Measurements from ENCODE around the gene GALNTL6. TPM values are rescaled to one million over a fixed set of nuclear protein-coding genes. Genes with fewer than 3 reads are reported as not detected.
A peak's percentile ranks its signal among the peaks of the same experiment; 100 is the strongest.
"Not testable (repeated sequence)": the region's sequence is repeated elsewhere in the genome, so short reads cannot be mapped to it uniquely, and the experiment has no call there.

GALNTL6 gene
- total RNA-seq, 1 donor from 2014 or later = not detected

DNA sequence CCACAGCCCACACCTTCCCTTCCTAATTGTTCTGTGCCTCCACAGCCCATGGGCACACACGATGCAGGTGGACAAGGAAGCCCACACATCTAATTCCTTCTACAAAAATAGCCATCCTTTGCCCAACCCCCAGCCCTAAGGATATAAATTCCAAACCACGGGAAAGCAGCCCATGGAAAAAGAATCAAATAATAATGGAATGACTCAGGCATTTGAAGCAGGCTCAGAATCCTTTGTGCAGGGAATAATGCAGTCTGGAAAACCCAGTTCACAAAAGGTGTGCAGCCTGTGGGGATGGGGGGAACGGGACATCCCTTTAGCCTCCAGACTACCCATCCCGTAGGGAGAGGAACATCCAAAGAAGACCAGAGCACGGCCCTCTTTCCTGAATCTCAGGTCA lies 1013.1 kb downstream of the GALNTL6 start:
- DNase-seq = no peak

DNA sequence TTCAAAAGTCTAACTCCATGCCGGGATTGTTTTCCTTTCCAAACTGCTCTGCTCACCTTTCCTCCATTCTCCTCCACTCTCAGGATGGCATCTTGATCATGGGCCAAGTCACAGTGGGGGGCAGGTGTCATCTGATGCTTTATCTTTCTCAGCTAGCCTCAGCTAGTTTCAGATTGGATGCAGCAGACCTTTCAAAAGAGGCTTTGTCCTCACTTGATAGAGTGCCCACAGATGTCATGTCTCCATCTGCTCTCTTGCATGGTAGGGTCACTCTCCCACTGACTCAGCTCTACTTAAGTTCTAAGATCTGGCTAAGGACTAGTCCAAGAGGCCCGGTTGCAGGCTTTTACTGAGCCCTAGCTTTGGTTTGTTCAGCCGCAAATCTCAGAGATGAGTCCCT lies 1013.7 kb downstream of the GALNTL6 start:
- DNase-seq = no peak

DNA sequence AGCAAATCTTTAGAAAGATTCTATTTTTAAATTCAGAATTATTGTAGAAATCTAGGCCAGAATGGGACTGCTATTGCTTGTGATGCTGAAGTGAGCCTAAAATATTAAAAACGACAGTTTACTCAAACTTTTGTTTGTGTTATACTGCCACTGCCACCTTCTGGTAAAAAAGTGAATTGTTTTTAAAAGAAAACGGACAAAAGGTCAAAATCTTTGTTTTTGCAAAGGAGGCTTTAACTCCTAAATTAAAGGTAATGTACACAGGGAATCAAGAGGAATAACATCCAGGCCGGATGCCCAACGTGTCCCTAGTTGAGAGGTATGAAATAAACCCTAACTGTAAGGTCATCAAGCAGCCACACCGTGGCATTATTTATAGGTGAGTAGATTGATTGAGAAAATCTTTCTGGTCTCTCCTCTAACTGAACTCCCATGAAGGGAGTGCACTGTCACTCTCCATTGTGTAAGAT lies 1017.1 kb downstream of the GALNTL6 start:
- peak; percentile 20 for DNase-seq

DNA sequence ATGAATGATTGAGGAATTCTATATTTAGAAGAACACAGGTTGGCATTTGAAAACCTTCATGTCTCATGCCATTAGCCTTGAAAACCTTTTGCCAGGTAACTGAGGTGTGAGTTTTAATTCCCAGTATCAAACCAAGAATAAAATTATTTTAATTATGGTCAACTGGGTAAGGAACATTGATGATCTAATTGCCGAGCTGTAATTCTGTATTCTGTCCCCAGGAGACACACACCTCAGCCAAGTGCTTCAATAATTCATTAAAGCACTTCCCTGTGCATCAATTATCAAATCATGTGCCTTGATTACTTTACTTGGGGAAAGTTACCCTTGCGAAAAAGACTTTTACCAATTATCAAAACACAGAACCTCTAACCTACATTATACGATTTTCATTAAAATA lies 1023.5 kb downstream of the GALNTL6 start:
- DNase-seq = no peak

DNA sequence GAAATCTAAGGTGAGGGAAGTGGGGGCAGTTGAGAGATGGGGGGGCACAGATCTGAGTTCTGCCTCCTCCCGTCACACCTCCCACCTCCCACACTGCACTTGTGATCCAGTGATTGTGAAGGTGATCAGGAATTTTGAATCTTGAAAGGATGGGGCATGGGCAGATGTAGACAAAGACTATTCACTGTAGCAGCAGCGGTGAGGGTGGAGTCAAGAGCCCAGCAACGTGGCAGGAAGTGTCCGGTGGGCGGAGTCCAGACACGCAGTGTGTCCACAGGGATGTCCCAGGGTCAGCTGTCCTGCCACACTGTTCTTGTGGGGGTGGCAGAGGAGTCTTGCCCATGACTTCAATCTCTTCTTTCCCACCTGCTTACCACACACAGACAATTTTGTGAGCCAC lies 1024.9 kb downstream of the GALNTL6 start:
- DNase-seq = no peak

DNA sequence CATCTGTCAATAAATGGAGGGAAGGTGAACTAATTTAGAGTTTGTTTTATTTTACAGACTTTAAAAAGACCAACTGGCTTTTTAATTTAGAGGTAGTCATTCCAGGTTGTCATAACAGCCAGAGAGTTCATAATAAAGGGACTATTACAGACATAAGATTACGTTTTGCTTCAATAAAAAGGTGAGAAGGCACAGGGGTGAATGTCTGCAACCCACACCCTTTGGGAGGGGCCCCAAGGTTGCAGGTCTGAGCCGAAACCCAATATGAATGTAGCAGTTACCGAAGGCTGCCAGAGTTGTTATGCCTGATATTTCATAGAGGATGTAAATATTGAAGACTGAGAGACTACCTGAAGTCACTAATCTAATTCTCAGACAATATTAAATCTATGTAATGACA lies 1025.7 kb downstream of the GALNTL6 start:
- DNase-seq = no peak

DNA sequence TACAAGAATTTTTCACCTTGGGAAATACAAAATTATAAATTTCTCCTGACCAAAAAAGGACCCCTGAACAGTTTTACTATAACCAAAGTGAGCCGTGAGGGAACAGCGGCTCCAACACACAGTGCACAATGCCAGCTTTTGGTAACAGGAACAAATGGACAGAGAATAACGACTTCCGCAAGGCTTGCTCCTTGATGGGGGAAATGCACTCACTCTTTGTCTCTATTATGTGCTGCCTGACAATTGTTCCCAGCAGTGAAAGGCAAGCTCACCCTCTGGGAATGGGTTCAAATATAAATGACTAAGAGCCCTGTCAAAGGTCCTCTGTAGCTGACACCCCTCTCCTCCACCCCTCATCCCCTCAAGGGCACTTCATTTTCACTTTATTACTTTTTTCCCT lies 1029.6 kb downstream of the GALNTL6 start:
- no peak for DNase-seq

DNA sequence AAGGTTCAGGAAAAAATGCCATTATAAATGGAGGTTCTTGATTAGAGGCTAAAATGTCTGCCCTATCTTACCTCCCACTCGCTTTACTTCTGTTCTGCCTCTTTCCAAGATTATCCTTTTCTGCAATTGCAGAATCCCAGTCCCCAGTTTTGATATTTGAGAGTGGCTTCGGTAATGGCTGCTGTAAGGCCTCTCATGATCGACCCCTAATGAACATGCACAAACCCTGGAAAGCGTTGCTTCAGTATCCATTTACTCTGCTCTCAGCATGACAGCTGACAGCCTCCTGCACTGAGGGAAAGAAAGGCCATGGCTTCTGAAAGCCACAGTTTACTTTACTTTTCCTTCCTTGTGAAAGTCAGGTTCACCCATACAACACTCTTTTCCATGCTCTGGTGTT lies 1030.0 kb downstream of the GALNTL6 start:
- DNase-seq = no peak

DNA sequence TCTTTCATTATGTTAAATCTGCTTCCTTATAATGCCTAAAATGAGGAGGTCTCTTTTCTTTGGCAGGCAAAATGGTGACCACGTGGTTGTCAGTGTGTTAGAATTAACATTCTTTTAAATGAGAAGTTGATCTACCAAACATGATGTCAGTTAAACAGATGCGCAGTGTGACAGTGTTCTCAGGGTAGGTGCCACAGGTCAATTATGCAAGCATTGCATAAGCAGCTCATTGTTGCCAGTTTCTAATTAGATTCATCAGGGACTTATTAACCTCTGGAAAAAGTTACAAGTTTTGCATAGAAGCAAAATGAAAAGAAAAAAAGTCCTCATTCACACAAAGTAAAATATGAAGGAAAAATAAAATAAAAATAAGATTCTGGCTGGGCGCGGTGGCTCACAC lies 1031.4 kb downstream of the GALNTL6 start:
- no peak for DNase-seq

DNA sequence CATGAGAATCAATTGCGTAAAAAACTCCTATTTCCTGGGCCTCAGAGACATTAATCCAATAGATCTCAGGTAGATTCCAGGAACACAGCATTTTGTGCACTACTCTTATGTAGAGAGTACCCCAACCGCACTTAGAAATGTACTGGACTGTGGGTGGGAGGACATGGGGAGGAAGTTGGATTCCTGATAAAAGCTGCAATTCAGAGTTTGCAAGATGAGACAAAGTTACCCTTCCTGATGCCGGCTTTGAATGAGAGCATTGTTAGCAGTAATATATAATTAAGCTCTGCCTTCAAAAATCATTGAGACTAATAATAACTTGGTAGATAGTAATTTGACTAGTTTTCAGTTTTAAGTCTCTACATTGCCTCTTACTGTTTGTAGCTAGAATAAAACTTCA lies 1032.1 kb downstream of the GALNTL6 start:
- no peak for DNase-seq

DNA sequence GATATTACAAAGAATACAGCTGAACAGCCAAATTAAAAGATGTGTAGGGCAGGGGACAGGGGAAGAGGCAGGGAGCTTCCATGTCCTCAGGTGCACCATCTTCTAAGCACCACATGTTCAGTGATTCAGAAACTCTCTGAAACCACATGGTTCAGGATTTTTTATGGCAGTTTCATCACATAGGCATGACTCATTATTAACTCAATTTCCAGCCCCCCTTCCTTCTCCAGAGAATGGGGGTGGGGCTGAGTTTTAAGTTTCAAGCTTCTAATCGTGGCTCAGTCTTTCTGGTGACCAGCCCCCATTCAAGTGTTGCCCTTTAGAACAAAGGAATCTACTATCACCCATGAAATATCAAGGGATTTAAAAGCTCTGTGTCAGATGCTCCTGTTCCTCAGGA lies 1037.6 kb downstream of the GALNTL6 start:
- DNase-seq = no peak

DNA sequence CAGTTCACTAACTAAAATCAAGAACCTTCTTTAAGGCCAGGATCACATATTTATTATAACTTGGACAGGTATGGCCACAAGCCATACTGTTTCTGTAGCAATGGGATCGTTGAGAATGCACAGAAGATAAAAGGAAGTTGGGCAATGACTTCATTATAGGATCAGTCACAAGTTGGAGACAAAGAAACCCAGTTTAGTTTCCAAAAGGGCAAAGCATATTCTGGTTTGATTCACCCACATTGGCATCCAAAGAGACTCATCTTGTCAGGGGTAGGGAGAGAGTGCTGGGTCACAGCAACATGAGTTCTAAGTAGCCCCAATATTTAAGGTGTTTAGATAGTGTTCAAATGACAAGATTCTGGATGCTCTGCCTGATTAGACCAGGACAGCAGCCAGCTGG lies 1038.3 kb downstream of the GALNTL6 start:
- no peak for DNase-seq

DNA sequence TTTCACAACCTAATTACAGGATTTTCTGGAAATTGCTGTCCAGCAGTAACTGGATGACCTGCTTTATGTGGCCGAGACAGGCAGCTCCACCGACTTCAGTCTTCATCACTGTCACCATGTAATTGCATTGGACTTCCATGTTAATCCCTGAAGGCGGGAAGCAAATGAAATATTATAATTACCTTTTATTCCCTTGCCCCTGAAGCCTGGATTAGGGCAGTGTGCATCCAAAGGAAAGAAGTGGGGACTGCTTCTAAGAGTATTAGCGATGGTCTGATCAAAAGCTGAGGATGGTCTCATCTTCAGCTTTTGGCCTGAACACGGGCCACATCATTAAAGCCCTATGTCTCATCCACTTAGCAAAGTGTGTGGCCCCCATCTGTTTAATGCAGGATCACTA lies 1043.8 kb downstream of the GALNTL6 start:
- no peak for DNase-seq

DNA sequence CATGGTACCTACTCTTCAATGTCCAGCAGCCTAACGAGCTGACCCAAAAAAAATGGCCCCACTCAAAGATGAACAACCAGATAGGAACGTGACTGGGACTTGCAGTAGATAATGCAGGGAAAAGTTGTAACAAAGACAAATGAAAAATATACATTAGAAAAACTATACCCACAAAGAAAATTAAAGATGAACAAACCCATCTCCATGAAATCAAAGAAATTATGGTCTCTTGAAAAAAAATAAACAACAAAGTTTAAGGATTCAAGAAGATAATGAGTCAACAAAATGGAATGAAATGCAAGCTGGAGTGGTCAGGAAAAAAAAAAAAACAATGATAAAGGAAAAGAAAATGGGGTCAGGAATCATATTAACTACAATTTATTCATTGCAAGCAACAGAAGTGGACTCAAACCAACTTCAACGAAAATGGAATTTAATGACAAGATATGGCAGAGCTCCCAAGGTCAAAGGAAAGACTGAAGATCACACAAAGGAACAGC lies 1045.6 kb downstream of the GALNTL6 start:
- no peak for DNase-seq

DNA sequence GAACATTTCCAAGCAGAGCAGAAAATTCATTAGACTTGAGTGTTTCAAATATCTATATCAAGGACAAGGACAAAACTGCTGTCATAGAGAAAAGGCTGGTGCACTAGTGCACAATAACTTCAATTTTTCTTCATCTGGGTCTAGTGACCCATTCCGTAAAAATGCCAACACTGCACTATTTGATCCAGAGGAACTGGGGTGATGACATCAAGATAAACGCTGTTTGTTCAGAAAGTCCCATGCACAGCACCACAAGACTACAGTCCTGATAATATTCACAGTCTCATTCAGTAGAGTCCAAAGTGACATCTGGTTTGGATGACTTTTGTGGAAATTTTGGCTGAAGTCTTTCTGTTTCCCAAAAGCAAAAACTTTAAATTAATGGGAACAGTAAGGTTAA lies 1051.9 kb downstream of the GALNTL6 start:
- DNase-seq = no peak

DNA sequence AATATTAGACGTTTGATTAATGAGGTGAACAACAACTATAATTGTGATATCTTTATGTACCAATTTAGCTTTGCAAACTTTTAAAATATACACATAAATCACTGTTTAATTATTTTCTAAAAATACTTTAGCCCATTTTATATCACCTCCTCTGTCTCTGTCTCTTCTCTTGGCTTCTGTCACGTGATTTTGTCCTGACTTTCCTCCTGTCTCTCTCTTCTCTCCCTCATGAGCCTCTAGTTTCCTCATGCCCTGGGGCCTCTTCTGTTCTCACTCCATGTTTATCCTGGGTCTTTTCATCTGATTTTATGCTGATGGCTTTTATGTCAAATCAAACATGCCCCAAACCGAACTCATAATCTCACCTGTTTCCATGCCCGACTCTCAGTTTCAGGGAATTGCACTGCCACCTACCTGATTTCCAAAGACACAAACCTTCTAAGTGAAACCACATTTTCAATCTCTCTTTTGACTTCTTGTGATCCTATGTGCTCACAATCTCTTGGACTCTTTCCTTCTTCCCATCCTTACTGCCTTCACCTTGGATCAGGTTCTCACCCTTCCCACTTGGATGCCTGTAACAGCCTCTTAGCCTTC lies 1052.4 kb downstream of the GALNTL6 start:
- DNase-seq = no peak

DNA sequence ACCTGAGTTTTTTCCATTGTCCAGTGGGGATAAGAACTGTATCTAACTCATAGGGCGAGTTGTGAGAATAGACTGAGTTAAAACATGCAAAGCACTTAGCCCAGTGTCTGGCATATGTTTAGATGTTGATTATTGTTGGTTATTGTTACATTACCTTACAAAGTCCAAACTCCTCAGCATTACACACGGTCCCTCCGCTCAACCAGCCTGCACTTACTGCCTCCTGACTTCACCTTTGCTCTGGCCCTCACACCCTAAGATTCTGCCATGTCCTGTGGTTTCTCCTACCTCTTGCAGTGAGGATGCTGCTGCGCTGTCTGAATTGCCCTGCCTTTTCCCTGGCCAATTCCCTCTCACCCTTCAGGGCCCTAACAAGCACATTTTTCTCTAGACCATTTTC lies 1053.2 kb downstream of the GALNTL6 start:
- no peak for DNase-seq

DNA sequence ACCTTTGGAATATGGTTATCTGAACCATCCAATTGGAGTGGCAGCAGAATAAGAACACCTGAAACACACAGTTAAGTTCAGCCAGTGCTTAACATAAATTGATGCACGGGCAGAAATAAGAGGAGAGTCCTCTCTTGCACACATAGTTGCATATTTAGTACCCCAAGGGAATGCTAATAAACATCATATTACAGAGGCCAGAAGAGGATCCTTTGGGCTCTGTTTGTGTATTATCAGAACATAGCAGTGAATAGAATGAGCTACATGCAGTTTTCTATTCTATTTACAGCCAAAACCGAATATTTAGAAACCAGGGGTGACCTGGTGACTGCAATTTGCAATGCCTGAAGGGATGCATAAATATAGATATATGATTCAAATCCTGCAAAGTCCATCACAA lies 1054.6 kb downstream of the GALNTL6 start:
- no peak for DNase-seq

DNA sequence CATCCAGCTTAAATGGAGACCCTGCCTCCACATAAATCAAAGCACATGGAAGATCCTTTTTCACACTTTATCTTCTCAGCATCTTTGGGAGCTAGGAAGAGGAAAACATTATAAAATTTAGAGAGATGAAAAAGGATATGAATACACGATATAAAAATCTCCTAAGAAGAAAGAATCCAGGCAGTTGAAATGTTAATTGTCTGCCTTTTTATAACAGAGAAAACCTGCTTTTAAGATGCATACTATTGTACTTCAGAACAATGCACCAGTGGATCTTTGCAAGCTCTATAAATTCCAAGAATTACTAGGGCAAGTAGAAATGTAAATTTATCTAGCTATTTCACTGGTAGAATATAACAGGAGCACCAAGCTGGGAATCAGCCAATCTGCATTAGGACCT lies 1055.1 kb downstream of the GALNTL6 start:
- DNase-seq = no peak

DNA sequence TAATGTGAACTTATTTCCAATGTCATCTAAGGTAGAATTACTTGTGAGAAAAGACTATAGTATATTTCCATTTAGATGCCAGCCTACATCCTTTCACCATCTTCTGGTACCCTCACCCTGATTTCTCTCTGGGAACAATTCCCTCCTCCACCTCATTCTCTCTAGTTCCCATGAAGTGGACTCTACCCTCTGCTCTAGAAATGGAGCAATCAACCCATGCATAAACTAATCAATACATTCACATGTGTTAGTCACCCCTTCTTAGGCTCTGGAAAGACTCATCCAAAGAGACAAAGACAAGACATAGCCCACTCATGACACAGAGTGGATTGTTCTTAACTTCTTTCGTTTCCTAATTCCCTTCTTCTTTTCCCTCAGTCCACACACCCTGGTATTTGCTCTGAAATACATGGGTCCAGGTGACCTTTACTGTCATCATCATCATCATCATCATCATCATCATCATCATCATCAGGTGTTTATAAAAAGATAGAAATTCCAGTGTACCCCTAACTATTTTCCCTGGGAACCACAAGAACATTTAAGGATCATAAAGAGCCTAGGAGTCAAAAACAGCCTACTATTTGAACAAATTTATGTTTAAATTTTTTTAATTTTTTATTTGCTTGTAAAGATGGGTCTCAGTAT lies 1056.5 kb downstream of the GALNTL6 start:
- DNase-seq = no peak

DNA sequence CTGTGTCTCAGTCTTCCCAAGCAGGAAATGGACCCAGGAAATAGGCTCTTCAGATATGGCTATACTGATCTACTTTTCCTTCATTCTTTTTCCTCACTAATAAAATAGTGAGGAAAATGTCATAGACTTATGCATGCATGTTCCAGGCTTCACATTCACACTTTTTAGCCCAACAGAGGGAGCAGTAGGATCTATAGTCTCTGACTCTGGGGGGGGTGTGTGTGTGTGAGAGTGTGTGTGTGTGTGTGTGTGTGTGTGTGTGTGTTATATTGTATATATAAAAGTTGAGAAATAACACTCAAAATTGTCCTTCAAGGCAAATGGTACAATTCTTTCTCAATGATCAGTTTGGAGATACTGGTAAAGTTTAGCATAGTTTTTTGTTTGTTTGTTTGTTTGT lies 1058.2 kb downstream of the GALNTL6 start:
- DNase-seq = no peak

DNA sequence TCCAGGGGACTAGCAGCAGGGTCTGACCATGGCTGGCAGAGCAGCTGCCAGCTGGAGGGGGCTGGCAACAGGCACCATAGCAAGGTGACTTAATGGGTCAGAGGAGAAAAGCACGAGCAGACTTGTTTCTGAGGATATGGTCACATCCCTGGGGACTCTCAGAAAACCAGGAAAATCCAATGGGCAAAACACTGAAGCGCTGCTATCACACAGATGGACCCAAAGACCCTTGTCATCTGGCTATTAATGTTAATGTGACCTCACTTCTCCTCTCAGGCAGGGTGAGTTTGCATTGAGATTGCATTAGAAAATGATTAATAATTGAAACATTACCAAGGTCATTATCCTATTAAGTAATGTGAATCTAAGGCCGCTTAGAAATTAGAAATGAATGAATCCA lies 1061.7 kb downstream of the GALNTL6 start:
- DNase-seq = no peak

DNA sequence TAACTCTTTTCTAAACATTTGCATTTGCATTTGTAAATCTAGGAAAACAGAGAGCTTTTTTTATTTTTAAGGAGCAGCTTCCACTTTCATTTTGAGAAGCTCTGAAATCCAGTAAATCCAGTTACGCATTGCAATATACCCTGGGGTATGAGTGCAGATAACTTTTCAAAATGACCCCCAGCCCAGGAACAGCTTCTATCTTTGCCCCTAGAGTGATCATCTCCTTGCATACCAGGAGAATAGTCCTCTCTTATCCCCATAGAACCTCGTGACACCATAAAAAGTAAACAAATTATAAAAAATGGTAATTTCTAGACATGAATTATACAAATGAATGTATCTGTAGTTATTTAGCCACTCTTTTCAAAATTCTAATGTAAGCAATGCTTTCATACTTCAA lies 1063.2 kb downstream of the GALNTL6 start:
- DNase-seq = no peak

DNA sequence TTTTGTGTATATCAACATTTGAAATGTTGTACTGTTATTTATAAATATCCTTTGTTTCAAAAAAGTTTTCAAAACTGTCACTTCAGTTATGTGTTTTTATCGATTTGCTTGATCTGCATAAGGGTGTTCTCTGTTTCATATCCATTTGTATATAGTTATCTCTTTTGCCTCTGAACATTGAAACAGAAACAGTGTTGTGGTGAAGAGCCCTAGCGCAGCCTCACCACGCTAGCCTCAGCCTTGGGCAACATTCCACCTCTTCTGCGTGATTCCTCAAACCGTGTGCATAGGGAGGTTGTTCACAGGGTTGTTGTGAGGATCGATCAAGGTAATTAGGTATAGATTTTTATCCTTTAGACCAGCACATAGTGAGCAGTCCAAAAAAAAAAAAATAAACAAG lies 1068.4 kb downstream of the GALNTL6 start:
- DNase-seq = no peak

DNA sequence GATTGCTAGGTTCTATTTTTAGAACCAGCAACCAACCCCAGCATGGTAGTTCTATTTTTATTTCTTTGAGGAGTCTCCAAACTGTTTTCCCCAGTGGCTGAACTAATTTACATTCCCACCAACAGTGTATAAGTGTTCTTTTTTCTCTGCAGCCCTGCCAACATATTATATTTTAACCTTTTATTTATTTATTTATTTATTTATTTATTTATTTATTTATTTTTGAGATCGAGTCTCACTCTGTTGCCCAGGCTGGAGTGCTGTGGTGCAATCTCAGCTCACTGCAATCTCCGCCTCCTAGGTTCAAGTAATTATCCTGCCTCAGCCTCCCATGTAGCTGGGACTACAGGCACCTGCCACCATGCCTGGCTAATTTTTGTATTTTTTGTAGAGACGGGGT lies 1074.2 kb downstream of the GALNTL6 start:
- DNase-seq = not testable (repeated sequence)

All from dermis blood vessel endothelial cell (primary cell).